Fibroblast of mammary gland (primary cell): ENCODE results near the gene RAB17.

Experiments
- DNase-seq: peaks from one replicate; pipeline ENCODE4 v3.0.0-alpha.2; 2010; ENCODE audit warnings: low read depth
- H3K4me3 ChIP-seq: 2 replicates; pipeline ENCODE4 v1.5.1; 2011; ENCODE audit warnings: low read depth, mild to moderate bottlenecking, low read length, moderate library complexity; ENCODE audit not compliant: control insufficient read depth
- CTCF ChIP-seq: conservative IDR thresholded peaks from 2 replicates; pipeline ENCODE4 v1.5.1; 2011; ENCODE audit warnings: low read depth, low read length, inconsistent platforms; ENCODE audit not compliant: control insufficient read depth, insufficient read depth

The RAB17 gene

DNA sequence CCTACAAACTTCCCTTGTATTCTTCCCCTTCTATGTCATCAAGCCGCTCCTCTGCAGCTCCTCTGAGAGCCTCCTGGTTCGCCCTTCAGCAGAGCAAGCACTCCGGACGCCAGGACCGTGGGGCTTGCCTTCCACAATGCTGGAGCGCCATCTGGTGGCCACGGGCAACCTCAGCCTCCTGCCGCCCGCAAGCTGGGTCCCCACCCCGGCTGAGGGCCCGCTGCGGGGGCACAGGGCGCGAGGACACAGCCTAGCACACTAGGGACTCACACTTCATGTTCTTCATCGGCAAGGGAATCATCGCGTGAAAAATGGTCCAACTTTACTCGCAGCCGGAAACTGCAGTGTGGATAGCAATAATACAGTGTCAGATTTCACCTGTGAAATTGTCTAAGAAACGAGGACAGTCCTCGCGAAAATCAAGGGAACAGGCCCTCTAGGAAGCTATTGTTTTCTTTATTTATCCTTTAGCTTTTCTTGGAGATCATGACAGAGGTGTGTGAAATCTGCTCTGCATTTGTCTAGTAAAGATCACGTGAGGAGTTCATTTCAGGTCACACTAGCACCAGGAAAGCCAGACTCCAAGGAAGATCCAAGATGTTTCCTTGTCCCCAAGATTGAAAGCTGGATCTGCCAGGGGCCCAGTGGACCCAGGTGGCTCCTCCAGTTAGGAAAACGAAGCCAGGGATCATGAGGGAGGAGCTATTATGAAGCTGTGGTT is 18.4 kb downstream of the RAB17 start:
- DNase-seq = peak; percentile 92
- TF ChIP-seq CTCF = peak; percentile 78
- H3K4me3 ChIP-seq = no peak overlapping the region

- no peak overlapping the region for H3K4me3 ChIP-seq
- no peak for DNase-seq
- no peak for TF ChIP-seq CTCF
These were observed 19.0 kb downstream of the RAB17 start for GRCh38 chr2:237571551-237571950.

DNA sequence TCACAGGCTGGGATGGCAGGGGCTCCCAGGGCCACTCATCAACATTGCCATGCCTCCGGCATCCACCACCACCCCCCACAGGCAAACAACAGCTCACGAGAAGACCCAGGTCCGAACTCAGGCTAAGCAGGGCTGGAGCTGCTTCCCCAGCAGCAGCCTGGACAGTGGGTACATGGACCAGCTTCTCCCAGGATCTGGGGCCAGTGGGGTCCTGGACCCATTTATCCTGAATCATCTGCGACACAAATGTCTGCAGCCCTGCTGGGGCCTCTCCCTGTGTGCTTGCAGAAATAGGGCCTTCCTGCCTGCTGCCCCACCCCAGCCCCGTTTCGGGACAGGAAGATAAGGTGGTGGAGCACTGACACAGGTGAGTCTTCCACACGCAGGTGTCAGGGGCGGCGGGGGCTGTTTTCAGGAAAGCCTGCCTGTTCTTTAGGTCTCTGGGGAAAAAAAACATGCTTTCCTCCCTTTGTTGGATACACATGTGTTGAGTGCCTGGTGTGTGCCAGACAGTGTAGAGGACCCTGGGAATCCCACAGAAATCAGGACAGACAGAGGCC is 19.7 kb downstream of the RAB17 start:
- no peak for DNase-seq
- no peak overlapping the region for H3K4me3 ChIP-seq
- TF ChIP-seq CTCF = no peak

DNA sequence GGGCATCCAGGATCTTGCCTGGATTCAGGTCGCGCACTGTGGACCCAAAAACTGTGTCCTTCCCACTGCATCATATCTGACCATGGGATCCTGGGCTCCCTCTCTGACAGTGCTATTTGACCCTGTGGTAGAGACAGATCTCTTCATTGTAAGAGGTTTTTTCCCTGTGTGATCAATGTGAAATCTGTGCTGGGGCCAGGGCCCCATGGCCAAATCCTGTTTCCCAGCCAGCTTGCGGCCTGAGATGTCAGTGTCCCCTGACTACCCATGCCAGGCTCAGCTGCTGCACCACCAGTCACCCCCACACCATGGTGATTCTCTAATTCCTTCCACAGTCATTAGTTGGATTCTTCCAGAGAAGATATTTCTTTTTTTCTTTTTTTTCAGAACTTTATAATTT is 20.6 kb downstream of the RAB17 start:
- H3K4me3 ChIP-seq = no peak overlapping the region
- TF ChIP-seq CTCF = no peak
- no peak for DNase-seq

GRCh38 chr2:237569041-237569440 is 21.5 kb downstream of the RAB17 start:
- DNase-seq = no peak
- no peak for TF ChIP-seq CTCF
- no peak overlapping the region for H3K4me3 ChIP-seq

GRCh38 chr2:237568121-237568660 is 22.3 kb downstream of the RAB17 start:
- no peak for DNase-seq
- no peak overlapping the region for H3K4me3 ChIP-seq
- TF ChIP-seq CTCF = no peak
